Measurements from ENCODE around the gene COG5.

- TF ChIP-seq CTCF (IDR thresholded peaks at IDR 0.05; ENCODE audit: poor library complexity) (no peak), EZH2phosphoT487 (IDR thresholded peaks at IDR 0.05; ENCODE audit: low read depth, severe bottlenecking, unreplicated experiment) (no peak), EZH2 (IDR thresholded peaks at IDR 0.05; ENCODE audit: borderline replicate concordance) (no peak)
Measured at GRCh38 chr7:107600816-107601215, 37.1 kb upstream of the COG5 start.
